ENCODE data around the gene DCD.
"Not testable (repeated sequence)": the region's sequence is repeated elsewhere in the genome, so short reads cannot be mapped to it uniquely, and the experiment has no call there.

The DCD gene, protein sequence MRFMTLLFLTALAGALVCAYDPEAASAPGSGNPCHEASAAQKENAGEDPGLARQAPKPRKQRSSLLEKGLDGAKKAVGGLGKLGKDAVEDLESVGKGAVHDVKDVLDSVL

DNA sequence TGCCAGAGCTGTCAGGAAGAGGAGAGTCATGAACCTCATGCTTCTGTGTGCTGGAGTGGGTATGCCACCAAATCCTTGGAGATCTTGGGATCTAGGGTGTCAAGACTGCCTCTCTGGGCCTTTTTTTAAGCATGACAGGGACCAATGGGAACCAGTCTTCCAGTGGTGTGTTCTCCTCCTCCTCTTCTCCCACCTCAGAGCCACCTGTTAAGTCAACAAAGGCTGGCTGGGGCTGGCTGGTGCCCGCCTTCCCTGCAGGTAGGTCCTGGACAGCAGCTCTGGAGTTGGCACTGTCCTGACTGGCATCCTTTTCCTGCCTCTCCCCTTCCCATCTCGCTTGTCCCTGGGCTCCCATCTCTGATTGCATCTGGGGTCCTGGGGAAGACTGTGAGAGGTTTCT, at the start of gene DCD:
TSS of gene DCD (minus strand) at position 101 of the 400 bp plus-strand sequence. CDS start at position 39, 62 bp downstream.
- no peak for DNase-seq

DNA sequence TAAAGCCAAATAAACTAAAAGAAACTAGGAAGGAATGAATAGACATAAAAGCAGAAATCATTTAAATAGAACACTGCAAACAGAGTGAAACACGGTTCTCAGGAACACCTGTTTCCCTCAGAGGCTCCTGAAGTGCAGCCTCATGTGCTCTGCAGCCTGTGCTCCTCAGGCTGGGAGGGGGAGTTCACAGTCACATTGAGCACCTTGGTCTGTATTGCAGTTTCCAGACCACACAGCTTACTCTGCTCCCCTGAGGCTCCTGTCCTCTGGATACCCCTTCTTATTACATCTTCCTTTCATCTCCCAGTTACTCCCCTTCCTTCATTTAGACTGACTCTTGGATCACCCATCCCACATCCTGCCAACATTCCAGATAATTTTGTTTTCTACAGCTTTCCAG, 49.7 kb upstream of the DCD start:
- no peak for DNase-seq

DNA sequence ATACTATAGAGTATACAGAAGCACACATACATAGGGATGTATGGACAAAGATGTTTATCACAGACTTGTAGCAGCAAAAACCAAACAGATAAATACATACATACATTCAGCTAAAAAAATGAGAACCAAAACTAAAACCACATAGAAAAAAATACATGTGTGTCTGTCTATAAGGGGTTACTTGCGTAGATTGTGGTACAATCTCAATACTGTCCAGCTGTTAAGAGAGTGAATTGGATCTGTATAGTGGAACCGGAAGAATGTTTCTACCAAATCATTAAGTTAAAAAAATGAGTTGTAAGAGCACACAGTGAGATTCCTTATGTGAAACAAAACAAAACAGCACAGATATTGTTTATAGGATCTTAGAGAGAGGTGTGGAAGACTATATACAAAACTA, 44.2 kb upstream of the DCD start:
- no peak for DNase-seq

DNA sequence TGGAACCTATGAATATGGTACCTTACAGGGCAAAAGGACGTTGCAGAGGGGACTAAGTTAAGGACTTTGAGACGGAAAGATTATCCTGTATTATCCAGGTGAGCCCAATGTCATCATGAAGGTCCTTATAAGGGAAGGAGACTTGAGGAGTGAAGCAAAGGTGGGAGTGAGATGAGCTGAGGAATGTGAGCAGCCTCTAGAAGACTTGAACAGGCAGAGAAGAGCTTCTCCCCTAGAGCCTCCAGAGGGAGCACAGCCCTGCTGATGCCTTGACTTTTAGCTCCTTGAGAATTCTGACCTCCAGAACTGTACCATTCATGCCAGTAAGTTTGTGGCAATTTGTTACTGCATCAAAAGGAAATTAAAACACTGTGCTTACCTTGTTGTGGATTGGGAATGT, 41.8 kb upstream of the DCD start:
- peak; percentile 15 to 57 for DNase-seq

DNA sequence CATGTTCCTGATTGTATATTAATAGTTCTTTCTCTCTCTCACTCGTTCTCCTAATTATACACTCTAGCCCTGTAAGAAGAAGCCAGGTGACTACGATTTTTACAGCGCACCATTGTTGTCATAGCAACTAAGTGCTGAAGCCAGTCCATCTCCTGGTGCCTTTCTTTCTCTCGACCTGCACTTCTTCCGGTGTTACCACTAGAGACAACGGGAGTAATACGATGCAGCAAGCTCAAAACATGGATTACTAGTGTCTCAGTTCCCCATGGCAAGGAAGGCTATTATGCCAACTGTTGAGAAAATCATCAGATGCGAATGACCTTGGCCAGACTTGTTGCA, 40.8 kb upstream of the DCD start:
- no peak for DNase-seq

DNA sequence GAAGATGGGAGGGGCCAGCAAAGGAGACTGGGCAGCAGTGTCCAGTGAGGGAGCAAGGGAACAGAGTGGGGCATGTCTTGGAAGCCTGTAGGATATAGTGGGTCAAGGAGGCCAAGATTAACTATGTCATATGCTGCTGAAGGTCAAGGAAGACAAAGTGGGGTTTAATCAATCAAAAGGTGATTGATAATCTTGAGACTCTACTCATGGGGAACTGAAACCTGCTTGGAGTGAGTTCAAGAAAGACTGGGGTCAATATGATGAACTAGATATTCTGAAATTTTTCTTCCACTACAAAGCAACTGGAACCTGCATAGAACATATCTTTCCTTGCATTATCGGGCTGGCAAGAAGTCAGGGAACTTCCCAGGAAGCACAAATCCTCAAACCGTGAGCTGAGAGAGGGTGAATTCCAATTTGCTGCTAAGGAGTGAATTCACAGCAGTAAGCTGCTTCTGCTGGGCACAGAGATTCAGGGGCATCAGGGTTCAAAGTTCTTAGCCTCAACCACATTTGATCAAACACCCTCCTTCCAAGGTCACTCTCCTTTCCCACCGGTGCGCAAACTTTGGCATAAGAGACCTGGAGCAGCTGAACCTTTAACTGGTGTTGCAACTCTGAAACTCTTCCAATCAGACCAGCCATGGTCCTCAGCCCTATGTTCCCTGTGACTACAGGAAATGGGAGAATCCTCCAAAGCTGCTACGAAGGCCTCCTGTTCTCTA, 40.3 kb upstream of the DCD start:
- DNase-seq = no peak

DNA sequence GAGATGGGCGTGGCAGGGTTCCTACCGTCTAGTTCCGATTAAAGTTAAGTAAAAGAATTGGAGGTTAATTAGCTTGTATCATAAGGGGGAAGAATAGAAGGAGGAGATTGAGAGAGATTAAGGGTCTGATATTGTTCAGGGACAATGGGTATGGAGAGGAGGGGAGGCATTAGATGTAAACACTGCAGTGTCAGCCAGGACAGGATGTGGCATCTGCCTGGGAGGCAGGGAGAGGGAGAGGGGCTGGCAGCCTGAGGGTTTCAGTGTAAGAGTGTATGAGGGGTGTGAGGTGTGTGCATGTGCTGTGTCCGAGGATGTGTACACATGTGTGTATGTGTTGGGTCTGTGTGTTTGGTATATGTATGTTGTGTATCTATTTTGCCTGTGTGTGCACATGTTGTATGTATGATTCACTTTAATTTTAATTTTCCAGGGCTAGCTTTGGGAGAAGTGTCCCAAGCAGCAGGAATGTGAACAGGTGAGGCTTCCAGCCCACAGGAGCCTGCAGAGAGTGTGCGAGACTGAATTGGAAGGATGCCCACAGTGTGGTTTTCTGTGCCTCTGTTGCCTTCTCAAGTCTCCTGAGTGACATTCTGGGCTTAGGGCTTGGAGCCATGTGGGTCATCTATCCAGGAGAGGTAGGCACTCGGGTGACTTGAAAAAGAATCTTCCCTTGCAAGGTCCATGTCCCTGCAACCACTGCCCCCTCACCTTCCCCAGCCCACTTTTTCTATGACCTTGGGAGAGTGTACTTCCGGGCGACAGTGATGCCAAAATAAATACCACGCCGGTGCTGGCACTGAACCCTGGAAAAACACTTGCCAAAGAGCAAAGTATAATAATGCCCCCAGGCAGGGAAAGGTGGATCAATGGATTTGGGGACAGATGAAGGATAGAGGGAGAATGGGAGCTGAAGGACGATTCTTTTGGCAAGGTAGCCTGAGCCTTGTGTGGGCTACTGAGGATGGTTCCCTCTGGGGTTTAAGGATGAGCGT, 36.8 kb upstream of the DCD start:
- no peak for DNase-seq

DNA sequence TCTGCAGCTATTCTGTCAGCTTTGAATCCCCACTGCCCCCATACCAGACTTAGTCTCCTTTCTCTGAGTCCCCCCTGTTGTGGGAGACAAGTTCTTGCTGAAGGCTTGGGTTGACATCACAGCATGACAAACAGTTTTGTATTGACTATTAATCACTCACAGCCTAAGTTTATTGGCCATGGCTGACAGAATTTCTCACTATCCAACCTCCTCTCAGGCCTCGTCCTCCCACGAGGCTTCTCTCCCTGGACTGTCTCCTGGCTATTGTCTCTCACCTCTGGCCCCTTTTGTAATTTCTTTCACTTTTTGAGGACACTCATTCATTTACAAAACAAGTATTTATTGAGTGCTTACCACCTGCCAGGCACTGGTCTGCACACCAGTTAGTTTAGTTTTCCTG, 35.2 kb upstream of the DCD start:
- no peak for DNase-seq

DNA sequence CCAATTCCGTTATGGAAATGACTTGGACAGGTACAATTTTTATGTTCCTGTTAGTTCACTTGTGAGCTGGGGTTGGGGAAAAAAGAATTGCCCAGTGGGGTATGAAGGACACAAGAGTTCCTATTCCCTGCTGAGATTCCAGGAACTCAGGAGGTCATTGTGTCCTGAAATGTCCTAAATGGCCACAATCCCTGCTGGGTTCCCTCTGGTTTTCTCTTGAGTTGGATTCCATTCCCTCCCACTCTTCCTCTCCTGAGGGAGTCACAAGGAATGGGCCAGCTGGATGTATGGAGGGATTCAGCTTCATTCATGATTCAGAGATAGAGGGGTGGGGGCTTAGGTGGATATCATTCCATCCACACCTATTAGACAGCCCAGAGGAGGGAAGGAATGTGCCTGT, 34.5 kb upstream of the DCD start:
- no peak for DNase-seq

DNA sequence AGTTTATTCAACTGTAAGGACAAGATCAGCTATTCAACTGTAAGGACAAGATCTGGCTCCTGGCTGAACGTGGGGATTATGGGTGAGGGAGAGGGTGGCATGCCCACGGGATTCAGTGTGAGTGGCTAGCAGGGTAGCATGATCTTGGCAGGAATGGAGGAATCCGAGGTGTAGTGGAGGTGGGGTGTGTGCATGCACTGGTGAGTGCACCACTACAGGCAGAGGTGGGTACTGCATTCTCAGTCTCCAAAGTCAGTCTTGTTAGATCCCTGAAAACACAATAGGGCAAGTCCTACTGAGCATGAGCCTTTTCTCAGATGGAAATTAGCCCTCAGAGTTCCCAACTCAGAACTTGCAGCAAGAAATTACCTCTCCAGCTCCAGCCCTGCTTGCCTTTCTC, 32.2 kb upstream of the DCD start:
- DNase-seq = peak; percentile 50 to 70

DNA sequence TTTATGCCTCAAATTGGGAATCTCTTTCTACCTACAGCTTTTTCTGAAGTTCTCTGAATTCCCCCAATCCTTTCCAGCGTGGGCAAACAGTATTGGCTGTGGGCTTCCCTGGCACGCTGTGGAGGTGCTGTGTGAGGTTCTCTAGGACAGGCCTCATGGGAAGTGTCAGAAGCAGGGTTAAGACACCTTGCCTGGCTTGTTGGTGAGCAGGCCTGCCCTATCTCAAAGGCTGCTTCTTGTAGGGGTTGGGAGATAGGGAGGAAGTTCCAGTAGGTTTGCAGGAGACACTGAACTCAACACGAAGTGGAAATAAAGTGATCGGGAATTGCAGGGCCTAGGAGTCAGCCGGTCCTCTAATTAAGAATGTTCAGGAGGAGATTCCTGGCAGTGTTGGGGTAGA, 30.0 kb upstream of the DCD start:
- DNase-seq = no peak

DNA sequence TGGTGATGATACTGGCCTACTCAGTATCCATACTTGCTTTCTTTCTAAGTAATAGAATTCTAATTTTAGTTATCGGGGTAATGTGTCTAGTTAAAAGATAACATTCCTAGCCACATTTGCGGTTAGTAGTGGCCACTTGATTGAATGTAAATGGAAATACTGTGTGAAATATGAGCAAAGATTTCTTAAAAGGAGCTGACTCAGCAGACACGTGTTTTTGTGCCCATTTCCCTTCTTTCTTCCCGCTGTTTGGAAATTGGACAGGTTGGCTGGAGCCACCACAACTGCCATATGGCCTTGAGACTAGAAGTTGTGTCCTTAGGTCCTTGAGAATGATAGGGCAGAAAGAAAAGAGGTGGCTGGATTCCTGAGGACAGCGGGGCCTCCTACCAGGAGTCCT, 19.8 kb upstream of the DCD start:
- DNase-seq = no peak

DNA sequence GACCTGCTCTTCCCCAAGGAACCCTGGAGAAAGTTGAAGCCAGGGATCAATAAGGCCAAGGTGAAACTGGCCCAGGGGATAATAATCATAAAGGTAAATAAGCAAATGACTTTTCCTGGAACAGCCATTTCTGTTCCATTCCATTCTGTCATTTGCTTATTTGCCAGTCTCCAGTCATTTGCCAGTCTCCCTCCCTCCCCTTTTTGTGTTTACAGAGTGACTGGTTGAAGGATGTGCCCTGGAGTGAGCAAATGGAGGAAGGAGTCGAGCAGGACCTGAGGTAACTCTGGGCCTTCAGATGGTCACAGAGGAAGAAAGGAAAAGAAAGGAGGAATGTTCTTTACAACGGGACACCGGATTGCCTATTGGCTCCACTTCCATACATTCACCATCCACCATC, 17.8 kb upstream of the DCD start:
- DNase-seq = no peak

DNA sequence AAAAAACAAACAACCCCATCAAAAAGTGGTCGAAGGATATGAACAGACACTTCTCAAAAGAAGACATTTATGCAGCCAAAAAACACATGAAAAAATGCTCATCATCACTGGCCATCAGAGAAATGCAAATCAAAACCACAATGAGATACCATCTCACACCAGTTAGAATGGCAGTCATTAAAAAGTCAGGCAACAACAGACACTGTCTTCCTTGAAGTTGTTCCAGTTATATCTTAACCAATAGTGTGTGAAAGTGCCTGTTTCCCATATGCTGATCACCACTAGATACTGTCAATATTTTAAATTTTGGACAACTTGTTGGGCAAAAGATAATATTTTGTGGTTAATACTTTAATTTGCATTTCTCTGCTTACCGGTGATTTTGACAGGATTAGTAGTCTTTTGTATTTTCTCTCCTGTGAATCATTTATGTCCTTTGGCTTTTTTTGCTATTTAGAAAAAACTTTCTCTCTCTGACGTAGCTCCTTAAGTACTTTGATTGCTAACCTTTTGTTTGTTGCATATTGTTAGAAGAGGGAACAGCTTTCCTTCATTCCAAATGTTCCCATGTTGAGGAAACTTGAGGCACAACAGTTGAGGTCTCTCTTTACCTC, 17.0 kb upstream of the DCD start:
- not testable (repeated sequence) for DNase-seq

DNA sequence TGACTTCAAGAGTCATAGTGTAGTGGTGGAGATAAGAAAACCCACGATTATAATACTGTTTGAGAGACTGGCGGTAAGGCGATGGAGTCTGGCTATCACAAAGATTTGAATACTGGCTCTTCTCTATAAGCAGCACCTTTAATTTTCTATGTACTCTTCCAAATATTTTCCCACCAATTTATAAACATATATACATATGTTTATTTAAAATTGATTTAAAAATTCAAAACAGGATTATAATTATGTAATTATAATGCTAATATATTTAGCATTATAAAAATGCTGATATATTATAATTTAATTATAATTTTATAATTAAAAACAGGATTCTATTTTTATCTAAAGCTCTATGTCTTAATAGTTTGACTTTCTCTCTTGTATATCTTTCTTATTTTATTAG, 15.4 kb upstream of the DCD start:
- DNase-seq = no peak

DNA sequence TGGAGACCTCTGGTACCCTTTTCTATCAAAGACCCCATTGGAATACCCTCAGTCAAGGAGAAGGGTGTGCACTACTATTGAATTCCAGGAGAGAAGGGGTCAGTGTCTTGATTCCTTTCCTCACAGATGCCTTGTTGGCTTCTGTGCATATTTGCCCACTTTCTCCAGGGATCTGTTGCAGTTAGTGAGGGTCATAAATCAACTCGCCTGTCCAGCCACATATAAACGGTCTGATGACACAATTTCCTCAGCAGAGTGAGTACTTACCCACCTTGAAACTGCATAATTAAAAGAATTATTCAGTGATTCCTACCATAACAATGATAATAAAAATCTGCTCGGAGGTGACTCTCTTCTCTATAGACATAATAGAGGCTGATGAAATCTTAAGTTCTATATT, 13.9 kb upstream of the DCD start:
- DNase-seq = no peak

DNA sequence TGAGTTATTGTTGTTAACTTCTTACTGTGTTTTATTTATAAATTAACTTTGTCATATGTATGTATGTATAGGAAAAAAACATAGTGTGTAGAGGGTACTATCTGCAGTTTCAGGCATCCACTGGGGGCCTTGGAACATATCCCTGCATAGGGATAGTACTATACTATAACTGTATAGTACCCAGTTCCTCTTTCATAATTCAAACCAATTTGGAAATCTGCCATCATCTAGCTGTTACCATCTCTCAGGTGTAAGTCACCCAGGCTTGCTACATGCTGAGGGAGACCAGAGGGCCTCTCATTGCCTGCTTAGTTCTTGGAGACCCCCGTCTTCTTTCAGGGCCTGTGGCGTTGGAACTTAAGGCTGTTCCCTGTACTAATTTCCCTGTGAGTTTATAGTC, 12.9 kb upstream of the DCD start:
- DNase-seq = no peak

DNA sequence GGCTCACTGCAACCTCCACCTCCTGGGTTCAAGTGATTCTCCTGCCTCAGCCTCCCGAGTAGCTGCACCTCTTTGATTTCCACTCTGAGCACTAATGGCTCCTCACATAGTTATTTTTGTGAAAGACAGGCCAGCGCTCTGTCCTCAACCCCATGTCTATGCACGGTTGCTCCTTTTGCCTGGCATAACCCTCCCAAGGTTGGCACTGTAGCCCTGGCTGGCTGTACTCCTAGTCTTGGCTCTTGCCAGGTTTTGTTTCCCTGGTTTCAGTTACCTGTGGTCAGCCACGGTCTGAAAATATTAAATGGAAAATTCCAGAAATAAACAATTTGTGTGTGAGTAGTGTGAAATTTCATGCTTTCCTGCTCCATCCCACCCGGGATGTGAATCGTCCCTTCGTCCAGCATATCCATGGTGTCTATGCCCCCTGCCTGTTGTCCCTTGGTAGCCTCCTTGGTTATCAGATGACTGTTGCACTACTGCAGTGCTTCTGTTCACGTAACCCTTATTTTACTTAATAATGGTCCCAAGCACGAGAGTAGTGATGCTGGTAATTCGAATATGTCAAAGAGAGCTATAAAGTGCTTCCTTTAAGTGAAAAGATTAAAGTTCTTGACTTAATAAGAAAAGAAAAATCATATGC, 12.3 kb upstream of the DCD start:
- no peak for DNase-seq

DNA sequence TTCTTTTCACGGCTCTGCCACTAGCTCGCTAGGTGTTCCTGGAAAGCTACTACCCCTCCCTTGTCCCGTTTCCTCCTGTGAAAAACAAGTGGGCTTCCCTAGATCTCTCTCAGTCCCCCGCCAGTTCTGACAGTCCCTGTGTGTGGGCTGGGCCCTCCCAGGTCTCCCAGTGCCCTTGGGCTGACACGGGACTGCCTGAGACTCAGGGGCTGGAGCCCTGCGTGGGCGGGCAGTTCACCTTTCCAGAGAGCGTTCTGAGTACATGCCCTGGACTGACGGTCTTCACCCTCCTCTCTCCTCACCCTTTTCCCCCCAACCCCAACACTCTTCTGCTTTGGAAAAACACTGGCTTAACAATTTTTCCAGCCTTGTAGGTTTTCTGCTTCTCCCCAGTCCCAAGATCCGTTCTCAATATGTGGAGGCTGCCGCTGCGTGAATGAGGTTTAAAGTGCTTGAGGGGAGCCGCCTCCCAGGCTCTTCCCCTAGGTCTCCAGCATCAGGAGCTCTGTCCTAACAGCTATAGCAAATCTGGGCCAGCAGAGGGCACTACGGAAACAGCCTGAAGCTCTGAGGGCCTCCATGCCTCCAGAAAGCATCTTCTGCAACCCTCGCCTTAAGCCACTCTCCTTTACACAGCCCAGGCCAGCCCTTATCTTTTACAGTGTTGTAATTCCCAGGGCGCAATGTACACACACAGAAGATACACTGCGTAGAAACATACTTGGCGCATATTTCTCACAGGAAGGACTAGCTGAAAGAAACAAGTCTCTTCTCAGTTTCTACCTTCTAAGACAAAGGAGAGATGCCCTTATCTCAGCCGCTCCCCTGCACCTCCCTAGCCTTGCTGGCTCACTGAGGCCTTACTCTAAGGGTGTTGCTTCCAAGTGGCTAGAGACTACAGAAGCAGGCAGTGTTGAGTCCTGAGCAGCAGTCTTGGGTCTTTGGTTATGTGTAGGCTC, 10.4 kb upstream of the DCD start:
- DNase-seq = peak; percentile 70 to 72

DNA sequence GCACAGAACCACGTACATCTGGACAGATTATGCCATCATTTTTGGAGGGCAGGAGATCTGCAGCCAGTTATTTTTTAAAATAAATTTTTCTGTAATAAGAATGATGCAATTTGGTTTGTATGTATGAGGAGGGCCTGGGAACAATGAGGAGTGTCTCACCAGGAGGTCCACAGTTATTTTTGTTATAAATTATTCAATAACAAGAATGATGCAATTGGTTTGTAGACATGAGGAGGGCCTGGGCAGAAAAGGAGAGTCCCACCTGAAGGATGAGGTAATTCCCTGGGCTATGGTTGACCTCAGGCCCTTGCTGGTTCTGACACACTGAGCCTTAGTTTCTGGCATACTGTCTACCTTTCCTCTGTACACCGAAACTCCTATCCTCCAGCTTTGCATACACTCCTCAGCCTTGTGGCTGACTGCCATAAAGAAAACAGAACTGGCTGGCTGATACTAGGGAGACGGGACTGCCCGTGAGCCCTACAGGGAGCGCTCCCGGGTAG, 9.0 kb upstream of the DCD start:
- DNase-seq = no peak

DNA sequence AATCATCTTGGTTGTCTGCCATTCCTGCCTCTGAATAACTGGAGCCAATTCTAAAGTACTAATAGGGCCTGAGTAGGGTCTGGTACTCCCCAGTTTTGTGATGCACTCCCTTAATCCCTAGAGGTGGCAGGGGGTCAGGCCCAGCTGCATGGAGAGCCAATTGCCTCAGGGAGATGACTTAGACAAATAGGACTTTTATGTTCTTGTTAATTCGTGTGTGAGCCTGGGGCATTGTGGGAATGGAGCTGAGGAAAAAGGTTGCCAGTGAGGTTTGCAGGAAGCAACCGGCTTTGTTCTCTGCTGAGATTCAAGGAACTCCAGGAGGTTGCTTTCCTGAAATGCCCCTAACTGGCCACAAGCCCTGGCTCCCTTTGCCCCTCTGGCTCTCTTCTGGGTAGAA, 6.8 kb upstream of the DCD start:
- DNase-seq = no peak

DNA sequence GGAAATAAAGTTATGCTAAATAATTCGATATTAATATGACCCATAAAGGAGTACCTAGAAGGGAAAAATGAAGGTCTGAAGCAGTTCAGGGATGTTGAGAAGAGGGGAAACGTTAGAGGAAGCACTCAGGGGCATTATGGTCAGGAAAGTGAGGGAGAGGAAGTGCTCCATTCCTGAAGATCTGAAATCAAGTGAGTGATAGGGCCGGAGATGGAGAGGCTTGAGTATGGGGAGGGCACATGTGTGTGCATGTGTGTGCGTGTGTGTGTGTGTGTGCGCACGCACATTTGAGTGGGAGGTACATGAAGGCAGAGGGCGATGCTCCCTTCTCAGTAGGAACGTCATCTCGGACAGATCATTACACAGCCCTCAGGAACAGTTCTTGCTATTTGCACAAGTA, 4.9 kb upstream of the DCD start:
- DNase-seq = no peak
